ENCODE data around the gene UNG. TPM values are rescaled to one million over a fixed set of nuclear protein-coding genes. Genes with fewer than 3 reads are reported as not detected.

Gene UNG
- total and polyA plus RNA-seq, 2 experiments from 2014 or later: 90.5 to 209 TPM

DNA sequence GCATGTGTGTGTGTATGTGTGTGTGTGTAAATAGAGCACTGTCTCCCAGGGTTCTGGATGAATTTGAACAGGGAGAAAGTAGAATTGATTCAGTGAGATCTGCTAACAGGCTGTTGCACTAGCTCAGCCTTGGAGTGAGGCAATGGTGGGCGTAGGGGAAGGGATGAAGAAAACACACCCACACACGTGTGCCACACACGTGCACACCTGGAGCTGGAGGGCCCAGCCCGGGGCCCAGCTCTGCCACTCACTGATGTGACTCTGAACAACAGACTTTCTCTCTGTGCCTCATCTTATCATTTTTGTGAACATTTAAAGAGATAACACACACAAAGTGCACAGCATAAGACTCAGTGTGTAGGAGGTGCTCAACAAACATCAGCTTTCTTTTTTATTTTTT is 23.2 kb downstream of the UNG start (continued):
- TF ChIP-seq POLR2AphosphoS5 (IDR thresholded peaks at IDR 0.05; ENCODE audit: low read depth) (no peak), EZH2phosphoT487 (IDR thresholded peaks at IDR 0.05; ENCODE audit: unreplicated experiment) (no peak), ZNF331 (CRISPR knock-in tag; IDR thresholded peaks at IDR 0.05; ENCODE audit: low read depth) (no peak), EZH2 (IDR thresholded peaks at IDR 0.05; ENCODE audit: low read depth, unreplicated experiment) (no peak), JUNB (IDR thresholded peaks at IDR 0.05; ENCODE audit: unreplicated experiment) (no peak), ZNF114 (CRISPR knock-in tag; IDR thresholded peaks at IDR 0.05) (no peak), NANOG (IDR thresholded peaks at IDR 0.05; ENCODE audit: borderline replicate concordance) (no peak)
- TF ChIP-seq, protein P1, sequence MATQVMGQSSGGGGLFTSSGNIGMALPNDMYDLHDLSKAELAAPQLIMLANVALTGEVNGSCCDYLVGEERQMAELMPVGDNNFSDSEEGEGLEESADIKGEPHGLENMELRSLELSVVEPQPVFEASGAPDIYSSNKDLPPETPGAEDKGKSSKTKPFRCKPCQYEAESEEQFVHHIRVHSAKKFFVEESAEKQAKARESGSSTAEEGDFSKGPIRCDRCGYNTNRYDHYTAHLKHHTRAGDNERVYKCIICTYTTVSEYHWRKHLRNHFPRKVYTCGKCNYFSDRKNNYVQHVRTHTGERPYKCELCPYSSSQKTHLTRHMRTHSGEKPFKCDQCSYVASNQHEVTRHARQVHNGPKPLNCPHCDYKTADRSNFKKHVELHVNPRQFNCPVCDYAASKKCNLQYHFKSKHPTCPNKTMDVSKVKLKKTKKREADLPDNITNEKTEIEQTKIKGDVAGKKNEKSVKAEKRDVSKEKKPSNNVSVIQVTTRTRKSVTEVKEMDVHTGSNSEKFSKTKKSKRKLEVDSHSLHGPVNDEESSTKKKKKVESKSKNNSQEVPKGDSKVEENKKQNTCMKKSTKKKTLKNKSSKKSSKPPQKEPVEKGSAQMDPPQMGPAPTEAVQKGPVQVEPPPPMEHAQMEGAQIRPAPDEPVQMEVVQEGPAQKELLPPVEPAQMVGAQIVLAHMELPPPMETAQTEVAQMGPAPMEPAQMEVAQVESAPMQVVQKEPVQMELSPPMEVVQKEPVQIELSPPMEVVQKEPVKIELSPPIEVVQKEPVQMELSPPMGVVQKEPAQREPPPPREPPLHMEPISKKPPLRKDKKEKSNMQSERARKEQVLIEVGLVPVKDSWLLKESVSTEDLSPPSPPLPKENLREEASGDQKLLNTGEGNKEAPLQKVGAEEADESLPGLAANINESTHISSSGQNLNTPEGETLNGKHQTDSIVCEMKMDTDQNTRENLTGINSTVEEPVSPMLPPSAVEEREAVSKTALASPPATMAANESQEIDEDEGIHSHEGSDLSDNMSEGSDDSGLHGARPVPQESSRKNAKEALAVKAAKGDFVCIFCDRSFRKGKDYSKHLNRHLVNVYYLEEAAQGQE (IDR thresholded peaks at IDR 0.05; ENCODE audit: unreplicated experiment): no peak
- TF ChIP-seq, protein P2, sequence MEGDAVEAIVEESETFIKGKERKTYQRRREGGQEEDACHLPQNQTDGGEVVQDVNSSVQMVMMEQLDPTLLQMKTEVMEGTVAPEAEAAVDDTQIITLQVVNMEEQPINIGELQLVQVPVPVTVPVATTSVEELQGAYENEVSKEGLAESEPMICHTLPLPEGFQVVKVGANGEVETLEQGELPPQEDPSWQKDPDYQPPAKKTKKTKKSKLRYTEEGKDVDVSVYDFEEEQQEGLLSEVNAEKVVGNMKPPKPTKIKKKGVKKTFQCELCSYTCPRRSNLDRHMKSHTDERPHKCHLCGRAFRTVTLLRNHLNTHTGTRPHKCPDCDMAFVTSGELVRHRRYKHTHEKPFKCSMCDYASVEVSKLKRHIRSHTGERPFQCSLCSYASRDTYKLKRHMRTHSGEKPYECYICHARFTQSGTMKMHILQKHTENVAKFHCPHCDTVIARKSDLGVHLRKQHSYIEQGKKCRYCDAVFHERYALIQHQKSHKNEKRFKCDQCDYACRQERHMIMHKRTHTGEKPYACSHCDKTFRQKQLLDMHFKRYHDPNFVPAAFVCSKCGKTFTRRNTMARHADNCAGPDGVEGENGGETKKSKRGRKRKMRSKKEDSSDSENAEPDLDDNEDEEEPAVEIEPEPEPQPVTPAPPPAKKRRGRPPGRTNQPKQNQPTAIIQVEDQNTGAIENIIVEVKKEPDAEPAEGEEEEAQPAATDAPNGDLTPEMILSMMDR (conservative IDR thresholded peaks at IDR 0.05; ENCODE audit: low read depth in 2 of 2): no peak

DNA sequence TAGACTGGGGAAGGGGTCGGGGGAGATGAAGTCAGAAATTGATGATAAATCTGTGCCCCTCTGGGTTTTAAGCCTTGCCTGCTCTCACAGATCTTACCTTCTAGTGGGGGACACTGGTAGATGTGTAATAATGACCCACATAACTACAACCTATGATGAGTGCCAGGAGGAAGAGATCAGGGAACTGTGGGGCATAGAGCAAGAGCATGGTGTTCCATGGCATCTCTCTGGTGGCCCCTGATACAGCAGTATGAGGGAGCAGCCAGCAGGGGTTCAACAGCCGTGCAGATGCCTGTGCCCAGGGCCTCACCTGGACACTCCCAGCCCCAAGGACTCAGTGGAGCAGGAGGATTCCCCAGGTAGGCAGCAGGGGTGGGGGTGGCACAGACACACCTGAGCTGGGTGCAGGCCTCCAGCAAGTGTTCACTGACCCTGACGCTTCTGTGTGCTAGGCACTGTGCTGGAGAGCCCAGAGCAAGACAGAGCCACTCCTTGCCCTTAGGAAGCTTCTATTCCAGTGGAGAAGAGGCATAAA is 24.0 kb downstream of the UNG start:
- H3K27me3 Mint-ChIP-seq (ENCODE audit: insufficient read depth, low read depth, poor library complexity): peaks cover 4% of the 10 kb centered on the region
- no peaks in the 10 kb centered on the region for H3K9me3 Mint-ChIP-seq
- Histone ChIP-seq H3K36me3 (ENCODE audit: insufficient read depth) (no peaks in the 10 kb centered on the region), H3K4me3 (no peak overlapping the region), H3K9me2 (ENCODE audit: insufficient read depth) (no peaks in the 10 kb centered on the region), H2AFZ (no peak overlapping the region), H4K20me1 (replicated peaks; ENCODE audit: insufficient read depth) (no peaks in the 10 kb centered on the region), H3K79me2 (replicated peaks; ENCODE audit: insufficient read depth) (no peaks in the 10 kb centered on the region), H3K27ac (ENCODE audit: low read depth) (no peak overlapping the region), H3F3A (replicated peaks; ENCODE audit: low read depth) (no peaks in the 10 kb centered on the region), H3K4me2 (no peak overlapping the region), H3K27me3 (ENCODE audit: insufficient read depth) (no peaks in the 10 kb centered on the region), H3K4me1 (ENCODE audit: insufficient read depth) (no peaks in the 10 kb centered on the region)
- ATAC-seq: no peak
- no peak overlapping the region for H3K4me3 Mint-ChIP-seq
- no peak for DNase-seq (ENCODE audit: low spot score)
- no peak overlapping the region for H3K27ac Mint-ChIP-seq
- H3K4me1 Mint-ChIP-seq: peaks cover 14% of the 10 kb centered on the region
- no peaks in the 10 kb centered on the region for H3K36me3 Mint-ChIP-seq (ENCODE audit: low read depth)
- TF ChIP-seq, protein P1 (IDR thresholded peaks at IDR 0.05; ENCODE audit: unreplicated experiment): no peak
